NCI-H82 treated with DMSO at 0.1 percent for 48 hours (cell line): Measurements from ENCODE around the gene UBFD1.
A peak's percentile ranks its signal among the peaks of the same experiment; 100 is the strongest.
"Not testable (repeated sequence)": the region's sequence is repeated elsewhere in the genome, so short reads cannot be mapped to it uniquely, and the experiment has no call there.

Experiments used
- DNase-seq: peaks from one replicate; lab custom pipeline; 2025; ENCODE audit not compliant: unreplicated experiment; lab: John Stamatoyannopoulos, UW

UBFD1 gene

GRCh38 chr16:23564575-23565363, 7.2 kb downstream of the UBFD1 start:
- DNase-seq, result no peak

- DNase-seq, result no peak
These were observed 9.2 kb downstream of the UBFD1 start for GRCh38 chr16:23566724-23567123.

GRCh38 chr16:23567602-23568001, 10.1 kb downstream of the UBFD1 start:
- DNase-seq, result no peak

- no peak for DNase-seq
These were observed 13.6 kb downstream of the UBFD1 start for GRCh38 chr16:23570992-23571632.

- DNase-seq, result no peak
These were observed 14.4 kb downstream of the UBFD1 start for GRCh38 chr16:23571895-23572294.

- DNase-seq, result no peak
These were observed 14.9 kb downstream of the UBFD1 start for GRCh38 chr16:23572394-23572793.

GRCh38 chr16:23573817-23574216, 16.3 kb downstream of the UBFD1 start:
- DNase-seq, result no peak

- DNase-seq, result no peak
These were observed 18.3 kb downstream of the UBFD1 start for GRCh38 chr16:23575834-23576233.

- DNase-seq, result no peak
These were observed 20.0 kb downstream of the UBFD1 start for GRCh38 chr16:23577493-23577892.

- no peak for DNase-seq
These were observed 20.7 kb downstream of the UBFD1 start for GRCh38 chr16:23578101-23578830.

- no peak for DNase-seq
These were observed 21.8 kb downstream of the UBFD1 start for GRCh38 chr16:23579371-23579770.

- DNase-seq, result no peak
These were observed 22.9 kb downstream of the UBFD1 start for GRCh38 chr16:23580391-23580790.

GRCh38 chr16:23581764-23582163, 24.2 kb downstream of the UBFD1 start:
- no peak for DNase-seq

- not testable (repeated sequence) for DNase-seq
These were observed 25.7 kb downstream of the UBFD1 start for GRCh38 chr16:23583271-23583670.

GRCh38 chr16:23584186-23585076, 26.9 kb downstream of the UBFD1 start:
- no peak for DNase-seq

- no peak for DNase-seq
These were observed 30.2 kb downstream of the UBFD1 start for GRCh38 chr16:23587726-23588125.

- DNase-seq, result no peak
These were observed 32.7 kb downstream of the UBFD1 start for GRCh38 chr16:23590181-23590580.

GRCh38 chr16:23594186-23594585, 36.7 kb downstream of the UBFD1 start:
- no peak for DNase-seq

GRCh38 chr16:23595246-23595950, 37.9 kb downstream of the UBFD1 start:
- DNase-seq, result no peak

GRCh38 chr16:23595951-23596720, 38.6 kb downstream of the UBFD1 start, which contains the start of gene NDUFAB1:
Gene NDUFAB1 (minus strand): TSS chr16:23596316. CDS start chr16:23596290, 26 bp downstream.
- DNase-seq, result peak; percentile 53
